ENCODE measurements around the gene ADAM12. TPM values are rescaled to one million over a fixed set of nuclear protein-coding genes. Genes with fewer than 3 reads are reported as not detected.
"Not testable (repeated sequence)": the region's sequence is repeated elsewhere in the genome, so short reads cannot be mapped to it uniquely, and the experiment has no call there.

Gene ADAM12
- total and polyA plus RNA-seq, 11 donors: 0.04 to 11.2 (median 0.82) TPM; not detected in 1

GRCh38 chr10:126380352-126381076 is 7.8 kb downstream of the ADAM12 start:
- Histone ChIP-seq H3K27ac (no peak overlapping the region), H3K9me3 (peaks cover 0 to 8% (median 0%) of the 10 kb centered on the region in 12 donors), H3K4me1 (no peaks in the 10 kb centered on the region), H3K27me3 (peaks cover 0 to 10% (median 0%) of the 10 kb centered on the region in 9 donors), H3K36me3 (no peaks in the 10 kb centered on the region), H3K4me3 (no peak overlapping the region)
- TF ChIP-seq POLR2A (IDR thresholded peaks at IDR 0.05) (no peak), CTCF (IDR thresholded peaks at IDR 0.05) (no peak)
- 79 to 82% (median 81%) methylated on average over 7 of the region's 7 CpGs for WGBS, 4 donors
- intact Hi-C loops (cut with DNase I): loop anchor here in 2 of 10 donors (5.0 to 10.0 kb wide), 2 partner anchors 124 to 393 kb away; no protein-coding TSS in a partner anchor
- no peak for ATAC-seq
- DNase-seq: no peak

GRCh38 chr10:126379166-126379565 is 9.1 kb downstream of the ADAM12 start:
- H3K27ac ChIP-seq; H3K4me1 ChIP-seq; H3K4me3 ChIP-seq; ATAC-seq; H3K36me3 ChIP-seq; H3K27me3 ChIP-seq; intact Hi-C loops (cut with DNase I); DNase-seq: not testable (repeated sequence)
- 87 to 92% (median 88%) methylated on average over 3 of the region's 3 CpGs for WGBS, 4 donors
- peaks cover 0 to 16% (median 0%) of the 10 kb centered on the region in 12 donors for H3K9me3 ChIP-seq

- DNase-seq (no peak), ATAC-seq (no peak)
- intact Hi-C loops (cut with DNase I): no loop called here
- Histone ChIP-seq H3K27ac (no peak overlapping the region), H3K27me3 (peaks cover 0 to 2% (median 0%) of the 10 kb centered on the region in 9 donors), H3K9me3 (peaks cover 0 to 16% (median 0%) of the 10 kb centered on the region in 12 donors), H3K4me1 (no peaks in the 10 kb centered on the region), H3K36me3 (no peaks in the 10 kb centered on the region), H3K4me3 (no peak overlapping the region)
- 82 to 92% (median 85%) methylated on average over 2 of the region's 2 CpGs for WGBS, 4 donors
- TF ChIP-seq POLR2A (IDR thresholded peaks at IDR 0.05) (no peak), CTCF (IDR thresholded peaks at IDR 0.05) (no peak)
These were observed 11.3 kb downstream of the ADAM12 start for GRCh38 chr10:126376956-126377355.

- no peak for ATAC-seq
- intact Hi-C loops (cut with DNase I): no loop called here
- no peak for DNase-seq
- TF ChIP-seq CTCF (IDR thresholded peaks at IDR 0.05) (no peak), POLR2A (IDR thresholded peaks at IDR 0.05) (no peak)
- H3K27ac ChIP-seq: no peak overlapping the region
- no peak overlapping the region for H3K4me3 ChIP-seq
- no peaks in the 10 kb centered on the region for H3K36me3 ChIP-seq
- peaks cover 0 to 2% (median 0%) of the 10 kb centered on the region in 9 donors for H3K27me3 ChIP-seq
- no peaks in the 10 kb centered on the region for H3K4me1 ChIP-seq
- H3K9me3 ChIP-seq: peaks cover 0 to 16% (median 0%) of the 10 kb centered on the region in 12 donors
- WGBS, 4 donors: 85 to 96% (median 85%) methylated on average over 1 of the region's 1 CpG
These were observed 12.2 kb downstream of the ADAM12 start for GRCh38 chr10:126375926-126376554.
